ENCODE results near the gene SSTR4.

SSTR4 gene

DNA sequence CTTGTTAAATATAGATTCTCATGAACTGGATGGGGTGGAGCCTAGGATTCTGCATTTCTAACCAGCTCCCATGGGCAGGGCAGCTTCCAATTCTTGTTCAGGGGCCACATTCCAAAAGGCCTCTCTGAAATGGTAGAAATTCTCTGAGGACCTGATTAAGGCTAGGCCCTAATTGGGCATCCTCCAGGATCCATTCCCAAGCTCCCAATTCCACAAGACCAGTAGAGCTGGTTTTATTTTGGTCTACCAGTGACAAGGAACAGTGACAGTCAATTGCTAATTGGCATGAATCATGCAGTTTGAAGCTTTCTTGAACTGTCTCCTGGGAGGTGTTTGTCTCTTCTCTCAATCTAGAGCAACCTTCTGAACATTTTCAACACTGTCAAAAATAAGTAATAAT, 11.3 kb downstream of the SSTR4 start:
- DNase-seq = no peak

DNA sequence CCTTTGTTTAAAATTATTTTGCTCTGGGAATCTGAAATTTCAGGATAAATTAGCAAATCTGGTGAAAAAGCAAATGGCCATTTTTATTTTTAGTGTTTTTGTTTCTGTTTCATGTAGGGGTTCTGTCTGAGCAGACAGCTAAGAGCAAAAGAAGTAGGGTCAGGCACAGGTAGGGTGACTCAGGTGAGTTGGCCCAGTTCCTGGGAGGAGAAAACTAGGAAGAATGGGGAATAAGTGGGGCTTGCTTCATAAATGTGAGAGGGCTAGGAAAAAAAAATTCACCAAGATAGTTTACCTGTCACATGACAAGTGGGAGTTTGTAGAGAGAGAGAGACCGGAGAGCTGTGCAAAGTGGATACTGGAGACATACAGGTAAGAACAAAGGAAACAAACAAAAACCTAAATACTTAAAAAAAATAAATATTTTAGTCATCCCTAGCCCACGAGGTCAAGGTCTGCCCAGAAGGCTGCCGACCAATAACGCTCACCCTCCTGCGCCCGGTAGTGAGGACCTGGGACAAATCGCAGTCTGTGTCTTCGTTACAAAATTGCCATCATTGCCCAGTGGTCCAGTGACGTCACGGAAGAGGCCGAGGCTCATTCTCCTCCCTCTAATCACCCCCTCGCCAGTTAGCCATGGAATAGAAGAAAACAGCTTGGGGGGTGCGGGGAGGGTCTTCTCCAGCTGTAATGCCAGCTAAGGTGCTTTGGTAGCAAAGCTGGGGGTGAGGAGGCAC, 12.1 kb downstream of the SSTR4 start:
- DNase-seq = no peak

- no peak for DNase-seq
Observed at GRCh38 chr20:23047738-23048214, 12.7 kb downstream of the SSTR4 start.

DNA sequence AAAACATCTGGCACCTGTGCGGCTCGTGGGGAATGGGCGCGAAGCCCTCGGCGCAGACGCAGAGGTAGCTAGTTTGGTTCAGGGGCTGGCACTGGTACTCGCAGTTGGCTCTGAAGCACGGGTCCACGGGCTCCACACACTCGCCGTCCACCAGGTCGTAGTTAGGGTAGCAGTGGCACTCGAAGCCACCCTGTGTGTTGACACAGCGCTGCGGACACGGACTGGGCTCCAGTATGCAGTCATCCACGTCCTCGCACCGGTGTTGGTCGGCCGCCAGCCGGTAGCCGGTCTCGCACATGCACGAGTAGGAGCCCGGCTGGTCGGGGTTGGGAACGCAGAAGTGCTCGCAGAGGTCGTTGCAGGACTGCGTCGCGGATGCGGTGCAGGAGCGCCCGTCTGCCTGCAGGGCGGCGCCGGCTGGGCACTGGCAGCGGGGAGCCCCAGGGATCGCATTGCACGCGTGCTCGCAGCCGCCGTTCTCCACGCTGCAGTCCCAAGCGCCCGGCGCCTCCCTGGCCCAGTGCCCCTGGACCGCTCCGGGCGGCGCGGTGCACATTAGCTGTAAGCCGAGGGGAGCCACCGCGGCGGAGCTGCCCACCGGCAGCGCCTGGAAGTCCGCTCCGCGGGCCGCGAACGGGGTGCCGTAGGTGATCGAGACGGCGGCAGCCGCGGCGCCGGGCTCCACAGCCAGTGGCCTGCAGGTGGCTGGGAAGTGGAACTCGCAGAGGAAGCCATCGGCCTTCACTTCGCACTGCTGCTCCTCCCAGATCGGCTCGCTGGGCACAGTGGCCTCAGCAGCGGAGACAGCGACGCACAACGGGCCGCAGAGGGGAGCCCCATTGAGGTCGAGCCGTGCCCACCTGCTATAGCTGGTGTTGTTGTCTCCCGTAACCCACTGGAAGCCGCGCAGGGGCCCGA, 13.4 kb downstream of the SSTR4 start:
- no peak for DNase-seq

DNA sequence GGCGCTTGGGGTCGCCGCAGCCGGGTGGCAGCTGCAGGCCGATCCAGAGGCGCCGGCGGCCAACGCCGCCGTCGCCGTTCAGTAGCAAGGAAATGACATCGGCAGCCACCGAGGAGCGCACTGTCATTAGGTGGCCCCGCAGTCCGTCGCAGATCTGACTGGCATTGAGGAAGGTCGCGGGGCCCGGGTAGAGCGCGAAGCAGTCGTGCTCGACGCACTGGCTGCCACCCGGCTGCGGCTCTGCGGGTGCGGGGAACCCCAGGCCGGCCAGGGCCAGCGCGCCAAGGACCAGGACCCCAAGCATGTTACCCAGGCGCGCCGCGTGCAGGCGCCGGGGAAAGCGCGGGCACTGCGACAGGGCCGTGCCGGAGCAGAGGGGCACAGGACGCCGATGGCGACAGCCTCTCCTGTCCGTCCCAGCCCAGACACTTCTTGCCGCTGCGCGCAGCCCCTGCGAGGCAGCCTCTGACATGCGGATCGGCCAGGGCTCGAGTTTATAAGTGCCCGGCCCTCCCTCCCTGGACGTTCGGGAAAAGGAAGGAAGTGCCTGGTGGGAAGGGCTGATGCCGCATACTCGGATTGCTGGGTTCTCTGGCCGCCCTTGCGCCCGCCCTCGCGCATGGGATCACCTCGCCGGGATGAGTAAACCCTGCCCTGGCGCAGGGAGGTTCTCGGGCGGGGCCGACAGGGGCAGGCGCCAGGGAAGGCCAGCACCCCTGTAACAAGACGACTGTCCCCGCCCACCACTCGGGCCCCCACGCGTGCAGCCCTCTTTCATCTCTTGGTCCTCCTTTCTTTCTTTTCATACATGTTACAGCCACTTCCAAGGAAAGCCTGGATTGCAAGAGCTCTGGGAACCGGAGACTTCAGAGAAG, 14.3 kb downstream of the SSTR4 start, which contains the start of gene THBD:
Gene THBD, minus strand, starts transcription at position 472 of the 875 bp plus-strand sequence. Its CDS starts 168 bp downstream, at position 304.
- DNase-seq = no peak

DNA sequence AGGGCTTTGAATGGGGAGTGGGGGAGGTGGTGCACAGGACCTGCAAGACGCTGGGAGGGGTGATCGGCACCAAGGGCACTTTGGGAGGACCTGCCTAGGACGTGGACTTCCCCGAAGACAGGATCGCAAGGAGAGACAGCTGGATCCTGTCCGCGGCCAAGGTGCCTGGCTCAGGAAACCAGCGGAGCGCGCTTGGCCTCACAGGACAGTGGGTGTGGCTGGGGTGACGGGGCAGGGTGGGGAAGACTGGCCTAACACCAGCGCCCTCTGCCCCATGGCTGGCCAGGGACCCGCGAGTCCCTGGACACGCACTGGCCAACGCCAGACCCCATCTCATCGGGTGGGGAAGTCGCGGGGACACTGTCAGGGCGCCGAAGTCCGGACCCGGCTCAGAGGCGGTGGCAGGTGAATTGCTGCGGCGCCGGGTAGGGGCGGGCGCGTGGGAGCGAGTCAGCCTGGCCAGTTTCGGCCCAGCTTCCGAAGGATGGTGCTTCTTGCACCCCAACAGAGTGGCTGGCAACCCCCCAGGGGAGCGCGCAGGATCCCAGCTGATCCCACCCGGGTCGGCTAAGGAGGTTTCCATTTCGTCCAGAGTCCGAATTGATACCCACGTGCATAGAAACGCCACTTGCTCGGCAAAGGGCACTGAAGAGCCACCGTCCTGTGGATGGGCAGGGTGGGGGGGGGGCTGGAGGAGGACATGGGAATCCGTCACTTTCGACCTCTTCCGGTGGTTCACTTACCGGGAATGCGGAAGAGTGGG, 15.1 kb downstream of the SSTR4 start:
- DNase-seq = no peak

GRCh38 chr20:23050847-23051627, 15.9 kb downstream of the SSTR4 start:
- no peak for DNase-seq

DNA sequence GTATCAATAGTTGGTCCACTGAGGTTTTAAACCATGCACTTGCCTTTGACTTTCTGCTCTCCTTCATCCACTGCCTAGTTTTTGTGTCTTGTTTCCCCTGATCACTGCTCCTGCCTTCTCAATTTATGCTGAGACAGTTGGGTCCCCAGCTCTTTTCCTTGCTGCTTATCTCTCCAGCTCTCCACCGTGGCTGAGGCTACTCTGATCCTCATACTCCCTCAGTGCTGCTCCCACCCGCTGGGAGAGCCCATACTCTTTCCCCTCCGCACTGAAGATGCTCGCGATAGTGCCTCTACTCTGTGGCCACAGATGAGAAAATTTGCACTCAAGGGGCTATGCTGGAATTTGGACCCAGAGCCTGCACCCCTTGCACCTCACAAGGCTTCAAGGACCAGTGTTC, 17.8 kb downstream of the SSTR4 start:
- no peak for DNase-seq

DNA sequence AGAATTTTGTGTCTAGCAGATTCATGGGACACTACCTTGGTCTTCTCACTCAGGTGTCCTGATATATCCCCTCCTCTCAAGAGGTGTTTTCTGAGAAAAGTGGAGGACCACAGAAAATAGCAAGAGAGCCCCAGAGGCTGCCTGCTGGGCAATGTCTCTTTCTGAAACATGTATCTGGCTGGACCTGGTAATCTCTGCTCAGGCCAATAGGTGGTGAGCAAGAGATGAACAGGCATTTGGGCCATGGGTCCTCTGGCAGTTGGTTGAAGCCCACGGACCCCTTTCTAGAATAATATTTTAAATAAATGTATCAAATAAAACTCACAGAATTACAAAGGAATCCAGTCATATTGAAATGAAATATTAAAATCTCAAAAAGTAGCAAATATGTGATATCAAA, 23.1 kb downstream of the SSTR4 start:
- DNase-seq = no peak

DNA sequence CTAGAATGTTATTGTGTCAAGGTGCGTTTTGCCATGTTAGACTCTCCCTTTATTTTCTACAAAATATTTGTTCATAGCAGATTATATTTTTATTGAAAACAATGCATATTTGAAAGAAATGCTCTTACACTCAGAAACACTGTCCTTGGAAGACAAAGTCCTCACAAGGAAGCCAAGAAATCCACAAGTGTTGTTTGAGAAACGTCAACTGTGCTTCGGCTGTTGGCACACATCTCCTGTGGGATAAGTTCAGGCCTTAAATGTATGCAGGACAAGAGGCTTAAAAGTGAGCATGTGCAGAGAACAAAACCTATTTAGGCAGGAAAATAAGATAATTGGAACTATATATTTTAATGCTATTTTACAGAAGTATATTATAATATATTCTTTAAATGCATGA, 23.9 kb downstream of the SSTR4 start:
- DNase-seq = no peak

GRCh38 chr20:23059846-23060245, 24.7 kb downstream of the SSTR4 start:
- DNase-seq = no peak

GRCh38 chr20:23060629-23061028, 25.5 kb downstream of the SSTR4 start:
- DNase-seq = no peak

DNA sequence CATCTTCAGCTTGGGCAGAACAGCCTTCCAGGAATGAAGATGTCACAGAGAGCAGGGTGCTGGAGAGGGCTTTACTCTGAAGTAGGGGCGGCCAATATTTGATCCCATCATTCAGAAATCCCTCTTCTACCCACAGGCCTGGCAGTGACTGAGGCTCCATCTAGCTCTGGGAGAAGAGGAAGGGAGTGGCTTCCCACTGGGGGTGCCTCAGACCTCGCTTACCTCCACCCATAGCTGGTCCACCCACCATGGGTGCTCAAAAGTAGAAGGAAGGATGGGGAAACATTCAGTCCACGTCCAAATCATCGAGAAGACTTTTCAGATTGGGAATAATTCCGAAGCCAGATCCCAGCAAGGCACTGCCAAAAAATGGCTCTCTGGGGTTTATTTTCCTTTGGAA, 26.1 kb downstream of the SSTR4 start:
- no peak for DNase-seq

GRCh38 chr20:23061734-23062561, 26.8 kb downstream of the SSTR4 start:
- no peak for DNase-seq

- no peak for DNase-seq
Observed at GRCh38 chr20:23062632-23063031, 27.5 kb downstream of the SSTR4 start.

- no peak for DNase-seq
Observed at GRCh38 chr20:23063168-23063567, 28.1 kb downstream of the SSTR4 start.

DNA sequence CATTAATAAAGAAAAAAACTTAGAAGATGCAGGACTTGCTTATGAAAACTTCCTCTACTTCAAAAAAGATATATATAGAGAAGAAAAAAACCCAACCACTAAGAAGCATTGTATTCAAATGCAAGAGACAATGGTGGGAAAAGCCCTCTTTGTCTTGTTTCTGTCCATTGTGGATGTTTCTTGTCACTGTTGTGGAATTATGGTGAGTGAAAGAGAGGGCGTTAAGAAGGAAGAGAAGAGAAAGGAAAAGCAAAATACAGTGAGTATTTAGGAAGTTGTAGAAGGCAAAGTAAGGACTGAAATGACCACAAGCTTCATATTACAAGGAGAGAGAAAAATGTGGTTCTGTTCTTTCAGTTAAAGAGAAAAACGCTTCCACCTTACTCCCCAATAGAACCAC, 28.5 kb downstream of the SSTR4 start:
- no peak for DNase-seq

- DNase-seq = no peak
Observed at GRCh38 chr20:23065266-23066201, 30.4 kb downstream of the SSTR4 start.

- no peak for DNase-seq
Observed at GRCh38 chr20:23066772-23067171, 31.7 kb downstream of the SSTR4 start.

Measured in activated naive CD4-positive, alpha-beta T cell treated with anti-CD3 and anti-CD28 coated beads, Interleukin-2, amount 50 U/mL, for 16 hours (primary cell).